Activated T-cell treated with anti-CD3 and anti-CD28 coated beads, Interleukin-2, amount 50 U/mL, for 1 hour (primary cell): ENCODE data around the gene HOXA9.

Source experiments
- DNase-seq: peaks from one replicate; pipeline ENCODE4 v3.0.0-alpha.2; 2020

Gene HOXA9

DNA sequence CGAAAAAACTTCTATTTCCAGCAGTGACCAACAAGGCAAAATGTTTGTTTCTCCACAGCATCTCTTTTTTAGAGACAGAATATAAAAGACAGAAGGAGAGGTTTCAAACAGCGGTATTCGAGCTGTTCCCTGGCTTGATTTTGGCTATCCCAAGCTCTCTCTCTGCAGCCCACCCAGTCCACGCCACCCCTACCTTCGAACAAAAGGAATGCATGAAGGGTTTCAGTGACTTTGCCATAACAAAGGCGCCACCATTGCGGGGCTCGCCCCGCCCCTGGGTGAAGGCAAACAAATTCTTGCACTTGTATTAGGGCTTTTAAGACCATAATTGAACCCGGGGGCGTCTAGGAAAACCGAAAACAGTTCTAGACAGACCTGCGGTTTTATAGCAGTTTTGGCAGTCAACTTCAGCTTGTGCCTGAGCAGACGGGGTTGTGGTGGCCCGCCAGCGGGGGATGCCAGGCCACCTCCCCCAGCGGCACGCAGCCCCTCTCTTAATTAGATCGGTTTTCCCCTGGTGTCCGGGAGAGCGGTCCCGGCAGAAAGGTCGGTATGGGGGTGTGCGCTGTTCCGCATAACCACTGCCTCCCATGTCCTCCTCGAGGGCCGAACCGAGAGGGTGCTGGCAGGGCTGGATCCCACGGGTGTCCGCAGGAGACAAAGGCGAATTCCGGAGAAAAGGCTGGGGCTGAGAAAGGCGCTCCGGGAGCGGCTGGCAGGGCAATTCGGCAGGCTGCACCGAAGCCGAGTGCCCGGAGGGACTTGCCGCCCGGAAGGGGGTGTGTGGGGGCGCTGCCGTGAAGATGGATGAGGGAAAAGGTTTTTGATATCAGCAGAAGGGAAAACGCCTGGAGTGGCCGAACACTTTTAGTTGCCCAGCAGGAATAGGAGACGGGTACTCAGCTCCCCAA, 22.4 kb upstream of the HOXA9 start:
- DNase-seq: peak; percentile 27

GRCh38 chr7:27186668-27187474, 21.5 kb upstream of the HOXA9 start:
- peak; percentile 11 for DNase-seq

DNA sequence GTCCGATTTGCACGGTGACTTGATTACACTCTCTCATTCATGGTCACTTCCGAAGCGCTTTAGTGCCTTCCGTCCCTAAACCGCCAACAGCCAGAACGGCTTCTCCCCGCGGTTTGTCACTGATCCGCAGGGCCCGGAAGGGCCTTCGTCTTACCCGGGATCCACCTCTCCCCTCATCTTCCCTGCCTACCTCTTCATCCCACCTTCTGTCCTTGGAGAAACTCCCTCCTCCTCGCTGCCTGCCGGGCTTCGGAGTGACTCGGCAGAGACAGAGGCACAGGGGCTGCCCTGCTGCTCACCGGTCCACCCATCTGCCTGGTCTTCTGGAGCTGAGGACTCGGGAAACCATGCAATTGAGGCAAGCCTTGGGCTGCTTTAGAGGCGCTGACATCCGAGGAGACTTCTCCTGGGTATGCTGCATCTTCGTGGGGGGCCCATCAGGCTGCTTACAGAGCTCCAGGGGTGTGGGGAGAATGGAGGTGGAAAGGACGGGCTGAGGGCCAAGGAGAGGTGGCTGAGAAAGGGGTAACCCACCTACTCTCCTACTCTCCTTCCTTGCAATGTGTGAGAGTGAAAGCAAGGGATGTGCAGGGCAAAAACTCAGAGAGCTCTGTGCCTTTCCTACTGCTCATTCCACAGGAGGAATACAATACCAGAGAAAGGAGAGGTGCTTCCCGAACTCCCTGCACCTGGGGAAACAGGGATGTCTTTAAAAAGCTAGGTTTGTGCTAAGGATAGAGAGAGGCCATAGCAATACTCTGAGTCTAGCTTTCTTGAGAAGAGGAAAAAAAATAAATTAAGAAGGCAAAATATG, 20.7 kb upstream of the HOXA9 start:
- DNase-seq: peak; percentile 26

GRCh38 chr7:27185013-27185853, 19.9 kb upstream of the HOXA9 start, which contains the start of gene HOXA11:
Gene HOXA11 (minus strand): TSS chr7:27185232. CDS start chr7:27185144, 88 bp downstream.
- DNase-seq: peak; percentile 26

- DNase-seq: peak; percentile 40
Measured at GRCh38 chr7:27184337-27185012, 19.1 kb upstream of the HOXA9 start.

DNA sequence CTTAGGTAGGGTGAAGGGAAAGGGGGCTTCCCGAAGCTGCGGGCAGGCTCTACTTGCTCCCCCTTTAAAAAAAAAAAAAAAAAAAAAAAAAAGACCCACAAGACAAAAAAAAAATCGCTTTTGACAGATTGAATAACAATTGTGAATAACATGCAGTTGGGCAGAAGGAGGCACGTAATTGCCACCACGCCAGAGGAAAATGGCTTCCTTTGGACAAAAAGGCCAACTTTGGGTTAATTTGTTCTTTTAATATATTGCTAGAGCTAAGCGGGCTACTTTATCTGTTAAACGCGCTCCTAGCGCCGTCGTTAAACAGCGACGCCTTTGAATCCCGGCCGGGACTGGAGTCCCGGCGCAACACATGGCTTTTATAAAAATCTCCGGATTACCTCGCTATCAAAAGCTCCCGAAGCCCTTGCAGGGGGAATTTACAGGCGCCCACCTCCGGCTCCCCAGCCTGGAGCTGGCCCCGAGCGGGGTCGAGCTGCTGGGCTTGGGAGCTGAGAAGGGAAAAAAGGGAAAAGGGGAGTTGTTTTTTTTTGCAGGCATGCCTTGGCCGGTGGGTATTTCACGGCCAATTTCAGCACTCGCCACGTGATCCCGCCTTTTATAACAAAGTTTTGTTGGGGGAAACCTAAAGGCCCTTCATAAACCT, 18.5 kb upstream of the HOXA9 start:
- peak; percentile 27 for DNase-seq

DNA sequence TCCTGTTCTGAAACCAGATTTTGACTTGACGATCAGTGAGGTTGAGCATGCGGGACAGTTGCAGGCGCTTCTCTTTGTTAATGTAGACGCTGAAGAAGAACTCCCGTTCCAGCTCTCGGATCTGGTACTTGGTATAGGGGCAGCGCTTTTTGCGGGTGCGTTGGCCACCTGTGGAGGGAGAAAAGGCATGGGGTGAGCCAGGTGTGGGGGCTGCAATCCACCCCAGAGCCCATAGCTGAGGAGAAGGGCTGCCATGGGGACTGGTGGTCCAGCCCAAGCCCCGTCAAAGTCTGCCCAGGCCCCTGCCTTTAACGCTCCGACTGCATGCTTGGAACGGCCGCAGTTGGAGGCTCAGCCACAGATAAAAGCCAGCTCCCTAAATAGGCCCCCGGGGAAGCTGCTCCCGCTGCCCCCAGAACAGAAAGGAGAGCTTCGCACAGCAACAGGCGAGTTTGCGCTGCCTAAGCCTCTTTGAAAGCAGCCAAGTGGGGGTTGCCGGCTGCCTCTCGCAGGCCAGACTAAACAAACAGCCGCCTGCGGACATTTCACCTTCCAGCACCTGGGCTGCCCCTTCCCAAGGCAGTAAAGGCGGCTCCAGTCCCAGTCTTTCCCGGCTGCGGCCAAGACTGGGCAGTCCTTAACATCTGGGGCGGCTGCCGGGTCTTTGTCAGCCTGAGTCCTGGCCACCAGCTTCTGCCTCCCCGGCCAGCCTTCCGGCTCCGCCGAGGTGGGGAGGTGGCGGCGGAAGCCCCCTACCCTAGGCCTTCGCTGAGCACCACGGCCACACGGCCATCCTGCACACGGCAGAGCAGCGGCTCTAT, 17.7 kb upstream of the HOXA9 start:
- peak; percentile 30 for DNase-seq

DNA sequence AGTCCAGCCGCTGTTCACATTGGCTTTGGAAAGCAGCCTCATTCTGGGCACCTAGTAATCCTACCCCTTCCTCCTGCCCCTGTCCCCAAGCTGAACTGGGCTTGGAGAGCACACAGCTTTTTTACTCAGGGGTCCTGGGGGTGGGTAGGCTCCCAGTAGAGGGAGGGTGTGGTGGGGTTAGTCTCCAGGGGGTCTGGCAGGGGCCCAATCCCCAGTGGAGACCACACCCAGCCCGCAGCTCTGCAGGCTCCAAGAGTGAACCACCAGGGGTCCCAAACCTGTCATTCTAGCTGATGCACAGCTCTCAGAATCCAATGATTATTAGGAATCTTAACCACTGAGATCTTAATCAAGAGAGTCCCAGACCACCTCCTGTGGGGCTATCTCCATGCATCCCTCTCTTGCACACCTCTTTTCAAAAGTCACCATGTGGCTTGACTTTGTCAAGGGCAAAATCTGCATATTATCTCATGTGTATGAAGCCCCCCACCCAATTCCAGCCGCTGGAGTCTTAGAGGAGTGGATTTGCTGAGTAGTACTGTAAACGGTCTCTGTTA, 17.0 kb upstream of the HOXA9 start:
- DNase-seq: peak; percentile 8

DNA sequence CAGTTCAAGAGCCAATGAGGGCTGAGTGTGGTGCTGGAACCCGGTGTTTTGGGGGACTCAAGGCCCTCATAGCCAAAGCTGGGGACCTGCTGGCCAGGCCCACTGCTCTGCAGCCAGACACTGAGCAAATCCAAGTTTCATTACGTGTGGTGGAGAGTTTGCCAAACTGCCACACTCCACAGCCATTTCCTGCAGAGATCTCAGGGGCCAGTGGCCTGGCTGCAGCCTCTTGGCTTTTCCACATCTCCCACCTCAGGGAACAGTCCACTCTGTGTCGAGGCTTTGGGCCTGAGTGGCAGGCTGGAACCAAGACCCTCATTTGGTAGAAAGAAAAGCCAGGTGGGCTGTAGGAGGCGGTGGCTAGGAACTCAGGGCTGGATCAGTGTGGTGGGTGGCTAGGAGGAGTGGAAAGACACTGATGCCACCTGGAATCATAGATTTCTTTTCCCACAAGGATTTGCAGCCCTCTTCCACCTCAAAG, 16.5 kb upstream of the HOXA9 start:
- DNase-seq: peak; percentile 15

- peak; percentile 13 for DNase-seq
Measured at GRCh38 chr7:27180431-27181420, 15.4 kb upstream of the HOXA9 start.

- peak; percentile 70 for DNase-seq
Measured at GRCh38 chr7:27179503-27180430, 14.4 kb upstream of the HOXA9 start.

- peak; percentile 14 for DNase-seq
Measured at GRCh38 chr7:27179030-27179429, 13.7 kb upstream of the HOXA9 start.

- no peak for DNase-seq
Measured at GRCh38 chr7:27178366-27178765, 13.0 kb upstream of the HOXA9 start.

DNA sequence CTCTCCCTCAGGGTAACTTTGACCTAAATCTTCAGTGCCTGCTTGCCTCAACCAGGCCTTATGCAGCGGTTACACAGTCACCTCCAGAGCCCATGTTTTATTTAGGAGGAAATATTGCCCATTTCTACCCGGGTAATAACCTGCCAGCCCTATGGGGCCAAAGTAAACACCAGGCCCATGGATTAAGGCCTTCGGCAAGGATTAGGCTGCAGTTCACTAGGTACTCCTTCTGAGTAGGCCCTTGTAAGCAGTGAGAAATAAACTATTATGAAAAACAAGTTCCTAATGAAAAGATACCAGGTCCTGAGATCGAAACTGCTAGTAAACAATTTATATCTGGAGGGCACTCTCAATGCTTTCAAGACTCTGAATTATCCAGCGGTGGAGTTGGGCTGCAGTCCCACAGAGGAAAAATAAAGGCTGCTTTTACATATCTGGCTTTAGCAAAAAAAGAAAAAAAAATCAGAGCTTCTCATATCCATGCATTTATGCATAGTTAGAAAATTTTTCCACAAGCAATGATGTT, 12.5 kb upstream of the HOXA9 start:
- no peak for DNase-seq

DNA sequence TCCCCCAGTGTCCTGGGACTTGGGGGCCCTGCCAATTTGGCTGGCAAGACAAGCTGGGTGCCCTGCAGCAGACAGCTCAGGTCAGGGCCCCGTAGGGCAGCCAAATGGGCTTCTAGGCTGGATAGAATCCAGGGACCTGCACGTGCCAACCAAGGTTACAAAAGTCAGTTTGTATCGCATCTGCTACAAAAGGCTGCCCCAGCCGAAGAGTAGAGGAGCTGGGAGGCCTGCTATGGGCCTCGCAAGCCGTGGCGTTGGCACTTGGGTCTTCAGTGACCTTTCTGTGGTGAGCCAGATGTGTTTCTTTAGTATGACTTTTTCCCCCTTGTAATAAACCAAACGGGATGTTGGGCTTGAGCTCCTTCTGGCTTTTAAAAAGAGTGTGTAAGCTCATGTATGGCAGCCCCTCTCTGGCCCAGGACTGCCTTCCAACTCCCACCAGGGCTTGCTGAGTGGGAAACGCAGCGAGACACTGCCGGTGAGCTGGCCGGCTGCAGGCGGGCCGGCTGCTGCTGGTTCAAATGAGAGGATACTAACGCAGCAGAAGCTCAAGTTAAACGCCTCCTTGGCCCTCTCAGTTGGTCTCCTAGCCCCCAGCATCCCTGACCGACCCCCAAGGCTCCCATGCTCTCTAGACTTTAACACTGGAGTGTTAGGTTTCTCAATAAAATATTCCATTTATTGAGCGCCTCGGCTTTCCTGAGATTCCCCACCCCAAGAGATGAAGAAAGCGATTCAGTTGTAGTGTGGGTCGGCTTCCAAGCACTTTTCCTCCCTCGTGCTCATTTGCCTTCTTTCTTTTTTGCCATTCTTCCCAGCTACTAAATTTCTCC, 11.8 kb upstream of the HOXA9 start:
- peak; percentile 13 for DNase-seq

- DNase-seq: no peak
Measured at GRCh38 chr7:27176524-27176845, 11.1 kb upstream of the HOXA9 start.
